K562 (cell line): ENCODE data around the gene SVEP1. TPM values are rescaled to one million over a fixed set of nuclear protein-coding genes. Genes with fewer than 3 reads are reported as not detected.

Source experiments
- ATAC-seq: fragments of 200-7000 bp; cut with Tn5 transposase; 3 replicates; pipeline ENCODE4 v1.9.1; 2020; ENCODE audit warnings: moderate library complexity
- BruUV-seq: library from RNA; stranded (reverse); fragments of 400-500 nt; replicated peaks from 2 replicates; lab custom pipeline; 2021; lab: Mats Ljungman, UMichigan
- CTCF ChIA-PET: fragments of 300-600 bp; formaldehyde crosslinking; extraction: SDS; loops from one replicate; lab custom pipeline; 2021; ENCODE audit warnings: low intra/inter-chr PET ratio; lab: Yijun Ruan, JAX
- POLR2A ChIA-PET: fragments of 300-600, 350-650 bp; sonication (Branson Sonifier 250); formaldehyde crosslinking; extraction: SDS; loops from one replicate; lab custom pipeline; 2021; ENCODE audit warnings: antibody characterized with exemption, inconsistent platforms; lab: Yijun Ruan, JAX
- DNase-seq, 4 experiments: peaks; one replicate each; pipeline versions ENCODE4 v3.0.0 to v3.0.0-alpha.2; 2011 to 2018; ENCODE audit warnings: low spot score in 3 of 4, mixed read lengths in 3 of 4; ENCODE audit errors: extremely low read depth in 1 of 4
- FAIRE-seq: peaks from 2 replicates; lab custom pipeline; 2011; peaks lifted over from hg19 to GRCh38; lab: Jason Lieb, UNC
- H2AFZ ChIP-seq: 2 replicates; pipeline ENCODE4 v1.6.0; 2011; ENCODE audit warnings: low read depth, low read length, control low read depth, inconsistent platforms
- H3K27ac ChIP-seq: fragments of 200-600 bp; 3 replicates; pipeline ENCODE4 v1.8.0; 2011; ENCODE audit warnings: low read depth, mild to moderate bottlenecking, control low read depth, inconsistent platforms, low read length, moderate library complexity, mixed read lengths; ENCODE audit errors: extremely low read depth
- H3K27me3 ChIP-seq, 2 experiments: fragments of 300-600 bp in 1 of 2; 2 replicates in 1 of 2; 3 replicates in 1 of 2; pipeline versions ENCODE4 v1.6.0 to v1.8.0; 2011; ENCODE audit warnings: inconsistent platforms in 2 of 2, low read length in 2 of 2, mild to moderate bottlenecking in 1 of 2, mixed read lengths in 1 of 2, moderate library complexity in 1 of 2; ENCODE audit not compliant: control insufficient read depth in 2 of 2, insufficient read depth in 2 of 2
- H3K36me3 ChIP-seq: fragments of 300-600 bp; 3 replicates; pipeline ENCODE4 v1.8.0; 2011; ENCODE audit warnings: mild to moderate bottlenecking, low read length, inconsistent platforms; ENCODE audit not compliant: control insufficient read depth, insufficient read depth
- H3K4me1 ChIP-seq, 2 experiments: fragments of 200-600 bp in 1 of 2; replicated peaks in 1 of 2; 2 replicates in 1 of 2; 3 replicates in 1 of 2; pipeline versions ENCODE4 v1.5.1 to v1.8.0; 2011; ENCODE audit warnings: inconsistent platforms in 2 of 2, low read length in 2 of 2, mild to moderate bottlenecking in 1 of 2, mixed read lengths in 1 of 2, moderate library complexity in 1 of 2; ENCODE audit not compliant: control insufficient read depth in 2 of 2, insufficient read depth in 2 of 2
- H3K4me2 ChIP-seq: 2 replicates; pipeline ENCODE4 v1.6.1; 2011; ENCODE audit warnings: low read length, control low read depth, inconsistent platforms, mixed read lengths; ENCODE audit not compliant: insufficient read depth
- H3K4me3 ChIP-seq: fragments of 200-600 bp; sonication (generic), shearing (Covaris generic); 2 replicates; pipeline ENCODE4 v1.5.1; 2016; ENCODE audit warnings: control low read depth, inconsistent platforms
- H3K79me2 ChIP-seq: fragments of 200-600 bp; 3 replicates; pipeline ENCODE4 v1.8.0; 2011; ENCODE audit warnings: low read length, inconsistent platforms; ENCODE audit not compliant: control insufficient read depth, insufficient read depth
- H3K9ac ChIP-seq, 2 experiments: 2 replicates each; pipeline versions ENCODE4 v1.6.0 to v1.6.1; 2011; ENCODE audit warnings: low read depth in 2 of 2, low read length in 2 of 2, control low read depth in 1 of 2, inconsistent platforms in 1 of 2, mild to moderate bottlenecking in 1 of 2, mixed read lengths in 1 of 2; ENCODE audit not compliant: insufficient read depth in 1 of 2
- H3K9me1 ChIP-seq: one replicate; pipeline ENCODE4 v1.6.0; 2011; ENCODE audit warnings: inconsistent platforms, mild to moderate bottlenecking, low read length, moderate library complexity; ENCODE audit not compliant: control insufficient read depth, insufficient read depth
- H3K9me3 ChIP-seq: replicated peaks from 2 replicates; pipeline ENCODE4 v1.5.1; 2011; ENCODE audit warnings: low read depth, low read length, inconsistent platforms; ENCODE audit not compliant: control insufficient read depth, insufficient read depth
- H4K20me1 ChIP-seq: replicated peaks from 2 replicates; pipeline ENCODE4 v1.6.1; 2011; ENCODE audit warnings: low read length, inconsistent platforms, mixed read lengths; ENCODE audit not compliant: control insufficient read depth, insufficient read depth
- ETS1 ChIP-seq: conservative IDR thresholded peaks from 2 replicates; pipeline ENCODE4 v1.6.1; 2011; ENCODE audit warnings: low read depth, mild to moderate bottlenecking, low read length; ENCODE audit not compliant: control insufficient read depth
- GABPB2 ChIP-seq: fragments of 250-450 bp; sonication (Bioruptor Pico); conservative IDR thresholded peaks from 2 replicates; pipeline ENCODE4 v1.5.1; 2021; ENCODE audit warnings: mild to moderate bottlenecking
- HMGXB4 ChIP-seq: sonication (generic); formaldehyde crosslinking; IDR thresholded peaks from 2 replicates; pipeline ENCODE4 v1.8.1; 2023; ENCODE audit warnings: mild to moderate bottlenecking, missing genetic modification reagents
- MCM5 ChIP-seq: fragments of 450-650 bp; IDR thresholded peaks from 2 replicates; pipeline ENCODE4 v1.6.1; 2016; ENCODE audit warnings: low read depth
- PURB ChIP-seq: sonication (generic); formaldehyde crosslinking; IDR thresholded peaks from 2 replicates; pipeline ENCODE4 v1.9.0; 2021; ENCODE audit warnings: low read depth, mild to moderate bottlenecking, missing genetic modification reagents
- RHOXF2B ChIP-seq: fragments of 250-450 bp; sonication (Bioruptor Pico); conservative IDR thresholded peaks from 2 replicates; pipeline ENCODE4 v1.5.1; 2021
- SMARCA5 ChIP-seq: fragments of 450-650 bp; IDR thresholded peaks from 2 replicates; pipeline ENCODE4 v1.6.1; 2016
- SMARCB1 ChIP-seq: IDR thresholded peaks from 2 replicates; pipeline ENCODE4 v1.6.1; 2011; ENCODE audit warnings: improper control_type of control experiment, low read depth; ENCODE audit not compliant: insufficient read length
- ZBTB8A ChIP-seq: fragments of 450-650 bp; IDR thresholded peaks from 2 replicates; pipeline ENCODE4 v1.6.1; 2018; ENCODE audit warnings: mild to moderate bottlenecking, moderate library complexity; ENCODE audit not compliant: partially characterized antibody
- ZHX1 ChIP-seq: fragments of 150-350 bp; conservative IDR thresholded peaks from 2 replicates; pipeline ENCODE4 v1.6.1; 2014; ENCODE audit warnings: low read length
- ZNF551 ChIP-seq: fragments of 250-450 bp; sonication (Bioruptor Pico); IDR thresholded peaks from 2 replicates; pipeline ENCODE4 v1.5.0; 2021; ENCODE audit warnings: mild to moderate bottlenecking, moderate library complexity
- WGBS: fragments of 100-300 bp; shearing (Covaris generic); methylation state at CpG from one replicate; pipeline ENCODE4 v1.1.6; 2016; ENCODE audit warnings: low coverage, mixed read lengths; ENCODE audit not compliant: insufficient coverage; ENCODE audit errors: missing lambda C conversion rate; 5-methylcytosine and 5-hydroxymethylcytosine counted together
- in situ Hi-C: fragments of 300-500 bp; cut with MboI; formaldehyde crosslinking; loops from 4 replicates; pipeline ENCODE4 v1.15.0; 2018; ENCODE audit warnings: inconsistent platforms, mixed read lengths
- intact Hi-C: fragments of 100-400 bp; cut with micrococcal nuclease; formaldehyde crosslinking; loops from 2 replicates; pipeline ENCODE4 v1.14.2; 2022
- polyA plus RNA-seq, 8 experiments: library from polyadenylated mRNA; depleted of rRNA in 4 of 8; stranded (reverse) in 5 of 8; unstranded in 3 of 8; fragments of >200 nt; fragmentation: Nextera tagmentation in 2 of 8; fragmentation: Illumina TruSeq in 1 of 8; extraction: Ambion mirVana in 2 of 8; extraction: Trizol in 1 of 8; gene quantifications; 2 replicates each; pipeline versions ENCODE4 v1.2.1 to v1.2.3, GENCODE V29; 2011 to 2014; ENCODE audit warnings: inconsistent platforms in 1 of 8, missing spikeins in 1 of 8
- total RNA-seq, 7 experiments: library from RNA; depleted of rRNA in 6 of 7; stranded (reverse); fragments of >200 nt in 6 of 7; fragmentation: Illumina TruSeq in 2 of 7; extraction: Trizol in 2 of 7; gene quantifications; 2 replicates each; pipeline versions ENCODE4 v1.2.1 to v1.2.3, GENCODE V29; 2011 to 2021; ENCODE audit warnings: low replicate concordance in 1 of 7

Gene SVEP1
- total and polyA plus RNA-seq, 9 of the 15 experiments (the other 6 are each of a cell fraction or from before 2014, with no cell fraction given), result 0.20 to 0.84 (median 0.43) TPM

GRCh38 chr9:110370315-110370714, 209.2 kb downstream of the SVEP1 start (continued):
- TF ChIP-seq ETS1 (no peak), RHOXF2B (CRISPR knock-in tag) (no peak), GABPB2 (no peak), SMARCB1 (no peak), ZNF551 (CRISPR knock-in tag) (no peak), PURB (CRISPR knock-in tag) (no peak), ZBTB8A (no peak), HMGXB4 (no peak), MCM5 (no peak)
- TF ChIP-seq, all 486 proteins: peak for 43

- no peak overlapping the region for H2AFZ ChIP-seq
- no peak overlapping the region for H3K4me3 ChIP-seq
- no TSS peak for BruUV-seq
- no peaks in the 10 kb centered on the region for H3K9me1 ChIP-seq
- ATAC-seq (no peak), FAIRE-seq (no peak), DNase-seq (no peak)
- in situ Hi-C loops (no loop called here), intact Hi-C loops (no loop called here)
- H4K20me1 ChIP-seq, result no peaks in the 10 kb centered on the region
- POLR2A ChIA-PET, result no interaction called here
- H3K27ac ChIP-seq, result no peak overlapping the region
- no peaks in the 10 kb centered on the region for H3K79me2 ChIP-seq
- no peaks in the 10 kb centered on the region for H3K27me3 ChIP-seq
- no peak overlapping the region for H3K4me2 ChIP-seq
- H3K9me3 ChIP-seq, result no peaks in the 10 kb centered on the region
- no peak overlapping the region for H3K9ac ChIP-seq
- WGBS, result 69% methylated on average over 2 of the region's 2 CpGs
- no peaks in the 10 kb centered on the region for H3K36me3 ChIP-seq
- CTCF ChIA-PET, result no interaction called here
- peaks cover 0 to 1% of the 10 kb centered on the region in 2 experiments; a peak in 1 of 5 replicates for H3K4me1 ChIP-seq
- no peak for TF ChIP-seq SMARCA5
- TF ChIP-seq ZHX1, result no peak
These were observed 215.1 kb downstream of the SVEP1 start for GRCh38 chr9:110364451-110364850.
